ENCODE results near the gene NPAS3. TPM values are rescaled to one million over a fixed set of nuclear protein-coding genes. Genes with fewer than 3 reads are reported as not detected.

The NPAS3 gene
- total and polyA plus RNA-seq, 2 of the 8 experiments (the other 6 are each of a cell fraction or from before 2014, with no cell fraction given), result 0.11 to 0.60 TPM

- Histone ChIP-seq H3K27me3 (replicated peaks in 1 of 4; ENCODE audit: control insufficient read depth in 3 of 4, extremely low read depth in 1 of 4, insufficient read depth in 3 of 4, low read length in 3 of 4) (no peaks in the 10 kb centered on the region), H4K91ac (replicated peaks; ENCODE audit: insufficient read length, low read length) (no peak overlapping the region), H2BK120ac (replicated peaks; ENCODE audit: low read depth, low read length) (no peak overlapping the region), H2BK15ac (ENCODE audit: low read length) (no peak overlapping the region), H4K8ac (ENCODE audit: extremely low read depth, insufficient read depth, low read length) (no peak overlapping the region), H3K9me3 (ENCODE audit: insufficient read depth in 2 of 2, low read depth in 1 of 2, low read length in 1 of 2) (no peaks in the 10 kb centered on the region), H3K23ac (ENCODE audit: insufficient read length) (no peak overlapping the region), H2BK20ac (ENCODE audit: low read length) (no peak overlapping the region), H4K20me1 (replicated peaks in 1 of 2; ENCODE audit: control insufficient read depth in 1 of 2, insufficient read depth in 2 of 2, low read length in 2 of 2) (no peaks in the 10 kb centered on the region), H3K4ac (replicated peaks; ENCODE audit: insufficient read length, low read depth, low read length) (no peak overlapping the region), H3K4me2 (ENCODE audit: insufficient read depth in 1 of 2, low read depth in 2 of 2, low read length in 2 of 2) (no peak overlapping the region), H3K9ac (replicated peaks in 1 of 4; ENCODE audit: extremely low read depth in 1 of 4, low read depth in 3 of 4, low read length in 3 of 4) (no peak overlapping the region), H3K4me1 (replicated peaks in 1 of 4; ENCODE audit: control insufficient read depth in 3 of 4, insufficient read depth in 4 of 4, low read length in 3 of 4) (peaks cover 0 to 9% (median 5%) of the 10 kb centered on the region in 4 experiments; a peak in 4 of 7 replicates), H3K18ac (ENCODE audit: extremely low read depth, low read length) (no peak overlapping the region), H2BK5ac (ENCODE audit: low read depth, low read length) (no peak overlapping the region), H3K23me2 (ENCODE audit: low read depth, low read length) (no peaks in the 10 kb centered on the region), H3K14ac (ENCODE audit: insufficient read length) (no peak overlapping the region), H4K5ac (ENCODE audit: insufficient read length, low read depth, low read length) (no peak overlapping the region), H2AK5ac (ENCODE audit: low read depth, low read length) (no peak overlapping the region), H3K36me3 (ENCODE audit: control insufficient read depth in 2 of 4, insufficient read depth in 4 of 4, low read length in 3 of 4) (no peaks in the 10 kb centered on the region), H3K56ac (replicated peaks; ENCODE audit: insufficient read length, low read depth, low read length) (no peak overlapping the region), H3K4me3 (ENCODE audit: extremely low read depth in 1 of 4, insufficient read depth in 2 of 4, low read depth in 3 of 4, low read length in 4 of 4) (no peak overlapping the region), H2AFZ (ENCODE audit: low read length) (no peak overlapping the region), H3K79me2 (ENCODE audit: control insufficient read depth in 1 of 2, insufficient read depth in 2 of 2, low read length in 2 of 2) (no peaks in the 10 kb centered on the region), H2BK12ac (ENCODE audit: low read depth, low read length) (no peak overlapping the region), H3K27ac (ENCODE audit: low read depth, low read length) (no peak overlapping the region), H3K79me1 (ENCODE audit: low read depth, low read length) (no peaks in the 10 kb centered on the region)
- DNase-seq (ENCODE audit: low read depth in 1 of 2, low spot score in 2 of 2) (no peak), FAIRE-seq (no peak)
- CTCF ChIA-PET (ENCODE audit: partially characterized antibody), result interaction anchor here (0.9 kb wide), 1 partner anchor 15 kb away, joined by 3 read pairs; no protein-coding TSS in a partner anchor
- WGBS, 2 experiments (ENCODE audit: extremely low coverage in 1 of 2, insufficient coverage in 1 of 2, insufficient read length in 1 of 2, insufficient replicate concordance in 2 of 2, low coverage in 1 of 2, low lambda C conversion rate in 2 of 2, missing lambda C conversion rate in 1 of 2), result 95% methylated on average over 4 of the region's 4 CpGs; no CpG with 5 or more reads in 1 of the 2 experiments
- no peak for TF ChIP-seq TAF1 (IDR thresholded peaks at IDR 0.05; ENCODE audit: low read depth, low read length)
- TF ChIP-seq CTBP2 (IDR thresholded peaks at IDR 0.05; ENCODE audit: borderline replicate concordance, insufficient read depth, insufficient read length, low read length), result no peak
- no peak for TF ChIP-seq CREB1 (IDR thresholded peaks at IDR 0.05)
- no peak for TF ChIP-seq RFX5 (IDR thresholded peaks at IDR 0.05; ENCODE audit: borderline replicate concordance, low read depth, low read length)
- TF ChIP-seq BCL11A (IDR thresholded peaks at IDR 0.05; ENCODE audit: low read depth in 2 of 2, low read length in 2 of 2), result no peak
- no peak for TF ChIP-seq SRF (IDR thresholded peaks at IDR 0.05; ENCODE audit: low read depth, low read length)
- no peak for TF ChIP-seq SP1 (IDR thresholded peaks at IDR 0.05; ENCODE audit: low read depth, low read length)
- no peak for TF ChIP-seq EGR1 (IDR thresholded peaks at IDR 0.05; ENCODE audit: borderline replicate concordance, low read depth, low read length)
- no peak for TF ChIP-seq SUZ12 (IDR thresholded peaks at IDR 0.05; ENCODE audit: low read length)
- no peak for TF ChIP-seq CHD2 (IDR thresholded peaks at IDR 0.05; ENCODE audit: low read length)
- TF ChIP-seq ZNF274 (IDR thresholded peaks at IDR 0.05; ENCODE audit: borderline replicate concordance, extremely low read depth, low read length), result no peak
- TF ChIP-seq ATF3 (IDR thresholded peaks at IDR 0.05; ENCODE audit: insufficient read depth, low read depth, low read length), result no peak
- TF ChIP-seq HDAC2 (IDR thresholded peaks at IDR 0.05; ENCODE audit: borderline replicate concordance in 1 of 2, low read depth in 2 of 2, low read length in 2 of 2), result no peak
- TF ChIP-seq SP2 (IDR thresholded peaks at IDR 0.05; ENCODE audit: low read length), result no peak
- POLR2A ChIA-PET (ENCODE audit: partially characterized antibody), result no interaction called here
Observed at GRCh38 chr14:33491112-33491511, 552.4 kb downstream of the NPAS3 start.

Data from H1 (cell line).